Dermis blood vessel endothelial cell (primary cell): ENCODE results near the gene NME3. TPM values are rescaled to one million over a fixed set of nuclear protein-coding genes. Genes with fewer than 3 reads are reported as not detected.

Experiments
- DNase-seq: peaks from one replicate; pipeline ENCODE4 v3.0.0; 2010
- total RNA-seq: library from RNA; depleted of rRNA; stranded (reverse); fragments of >200 nt; gene quantifications from 2 replicates; pipeline ENCODE4 v1.2.3, GENCODE V29; 2014

The NME3 gene
- total RNA-seq, 1 donor from 2014 or later, result 87.3 TPM

- no peak for DNase-seq
Measured at GRCh38 chr16:1768061-1768766, 3.1 kb downstream of the NME3 start.

- DNase-seq, result no peak
Measured at GRCh38 chr16:1767116-1767994, 4.0 kb downstream of the NME3 start.

DNA sequence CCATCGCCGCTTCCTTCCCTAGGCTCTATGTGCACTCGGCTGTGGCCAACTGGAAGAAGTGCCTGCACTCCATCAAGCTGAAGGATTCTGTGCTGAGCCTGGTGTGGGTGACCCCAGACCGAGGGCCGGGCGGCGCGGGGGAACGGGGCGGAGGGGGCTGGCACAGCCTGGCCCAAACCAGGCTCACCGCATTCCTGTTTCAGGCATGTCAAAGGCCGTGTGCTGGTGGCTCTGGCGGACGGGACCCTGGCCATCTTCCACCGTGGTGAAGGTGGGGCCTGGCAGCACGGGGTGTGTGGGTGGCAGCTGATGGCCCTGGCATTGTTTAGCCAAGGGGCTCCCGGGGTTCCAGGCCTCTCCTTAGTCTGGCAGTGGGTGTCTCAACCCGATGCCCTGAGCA lies 4.6 kb downstream of the NME3 start:
- DNase-seq, result no peak

DNA sequence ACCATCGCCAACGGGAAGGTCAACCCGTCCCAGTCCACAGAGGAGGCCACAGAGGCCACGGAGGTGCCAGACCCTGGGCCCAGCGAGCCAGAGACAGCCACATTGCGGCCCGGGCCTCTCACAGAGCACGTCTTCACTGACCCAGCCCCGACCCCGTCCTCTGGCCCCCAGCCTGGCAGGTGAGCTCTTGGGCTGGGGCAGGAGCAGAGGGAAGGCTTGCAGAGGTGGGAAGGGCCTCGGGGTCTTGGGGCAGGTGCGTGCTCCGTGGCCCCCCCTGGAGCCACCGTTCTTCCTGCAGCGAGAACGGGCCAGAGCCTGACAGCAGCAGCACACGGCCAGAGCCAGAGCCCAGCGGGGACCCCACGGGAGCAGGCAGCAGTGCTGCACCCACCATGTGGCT lies 5.1 kb downstream of the NME3 start:
- no peak for DNase-seq

GRCh38 chr16:1765826-1766225 lies 5.5 kb downstream of the NME3 start:
- no peak for DNase-seq

DNA sequence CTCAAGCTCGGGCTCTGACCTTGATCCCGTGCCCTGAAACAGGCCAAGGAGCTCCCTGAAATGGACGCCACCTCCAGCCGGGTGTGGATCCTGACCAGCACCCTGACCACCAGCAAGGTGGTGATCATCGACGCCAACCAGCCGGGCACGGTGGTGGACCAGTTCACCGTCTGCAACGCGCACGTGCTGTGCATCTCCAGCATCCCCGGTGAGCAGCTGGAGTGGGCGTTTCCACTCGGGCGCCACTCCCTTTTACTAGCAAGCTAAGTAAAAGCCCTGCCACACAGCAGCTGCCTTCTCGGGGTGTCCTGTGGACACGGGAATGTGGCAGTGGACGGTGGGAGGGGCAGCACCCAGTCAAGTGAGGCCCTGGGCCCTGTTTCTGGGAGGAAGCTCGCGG lies 6.4 kb downstream of the NME3 start:
- no peak for DNase-seq

- peak; percentile 52 for DNase-seq
Measured at GRCh38 chr16:1763521-1764511, 7.5 kb downstream of the NME3 start.

- DNase-seq, result no peak
Measured at GRCh38 chr16:1762879-1763520, 8.3 kb downstream of the NME3 start.

GRCh38 chr16:1762196-1762878 lies 9.0 kb downstream of the NME3 start:
- DNase-seq, result no peak

DNA sequence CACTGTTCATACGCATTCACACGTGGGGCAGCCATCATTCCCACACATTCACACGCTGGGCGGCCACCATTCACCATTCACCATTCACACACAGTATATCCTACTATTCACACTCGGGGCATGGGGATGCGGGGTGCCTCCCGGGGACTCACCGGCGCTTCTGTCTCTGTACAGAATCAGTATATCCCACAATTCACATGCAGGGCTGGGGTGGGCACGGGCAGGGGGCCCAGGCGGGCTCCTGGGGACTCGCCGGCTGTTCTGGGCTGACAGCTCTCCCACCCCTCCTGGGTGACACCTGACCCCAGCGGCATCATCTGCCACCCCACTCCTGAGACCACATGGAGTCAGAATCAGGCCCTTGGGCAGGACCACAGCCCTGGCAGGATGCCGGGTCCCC lies 9.6 kb downstream of the NME3 start:
- no peak for DNase-seq

DNA sequence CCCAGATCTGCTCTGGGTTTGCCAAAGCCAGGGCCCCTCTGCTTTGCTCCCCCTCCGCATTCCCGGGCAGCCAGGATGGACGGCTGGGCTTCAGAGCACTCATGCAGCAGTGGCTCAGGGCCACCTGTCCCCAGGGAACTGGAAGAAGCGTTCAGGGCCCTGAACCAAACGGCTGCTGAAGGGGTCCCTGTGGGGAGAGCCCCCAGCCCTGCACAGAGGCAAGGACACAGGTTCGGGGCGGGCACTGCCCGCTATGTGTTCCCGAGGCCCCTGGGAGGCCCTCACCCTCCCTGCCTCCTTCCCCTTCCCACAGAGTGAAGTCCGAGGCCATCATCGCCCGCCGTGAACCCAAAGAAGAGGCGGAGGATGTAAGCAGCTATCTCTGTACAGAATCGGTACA lies 10.4 kb downstream of the NME3 start:
- DNase-seq, result no peak

GRCh38 chr16:1759511-1759910 lies 11.8 kb downstream of the NME3 start:
- DNase-seq, result no peak

- DNase-seq, result no peak
Measured at GRCh38 chr16:1758923-1759322, 12.4 kb downstream of the NME3 start.

DNA sequence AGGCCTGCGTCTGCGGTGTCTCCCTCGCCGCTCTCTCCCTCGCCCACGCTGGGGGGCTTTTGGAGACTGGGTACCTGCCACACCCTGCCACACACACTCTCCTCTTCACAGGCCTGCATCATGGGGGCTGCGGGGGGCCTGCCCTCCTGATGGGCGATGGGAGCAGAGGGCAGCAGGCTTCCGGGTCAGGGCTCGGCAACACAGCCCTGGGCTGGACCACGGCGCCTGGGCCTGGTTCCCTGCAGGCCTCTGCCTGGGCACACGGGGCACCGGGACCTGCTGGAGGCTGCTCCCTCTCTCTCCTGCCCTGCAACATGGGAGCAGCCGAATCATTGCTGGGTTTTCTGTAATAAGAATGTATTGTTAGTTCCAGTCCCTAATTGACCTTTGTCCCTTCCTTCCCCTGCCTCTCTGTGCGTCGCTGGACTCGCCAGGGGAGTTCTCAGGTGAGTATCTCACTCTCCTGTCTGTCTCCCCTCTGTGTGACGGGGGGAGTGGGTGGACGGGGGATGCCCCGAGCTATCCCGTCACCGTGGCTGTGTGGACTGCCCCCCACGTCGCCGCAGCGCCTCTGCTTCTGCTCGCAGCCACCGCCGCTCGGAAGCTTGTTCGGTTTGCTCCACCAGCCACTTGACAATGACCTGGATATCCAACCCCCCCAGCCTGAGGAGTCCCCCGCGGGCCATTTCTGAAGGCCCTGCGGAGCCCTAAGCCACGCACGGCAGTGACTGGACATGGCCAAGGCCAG lies 13.5 kb downstream of the NME3 start:
- DNase-seq, result no peak

DNA sequence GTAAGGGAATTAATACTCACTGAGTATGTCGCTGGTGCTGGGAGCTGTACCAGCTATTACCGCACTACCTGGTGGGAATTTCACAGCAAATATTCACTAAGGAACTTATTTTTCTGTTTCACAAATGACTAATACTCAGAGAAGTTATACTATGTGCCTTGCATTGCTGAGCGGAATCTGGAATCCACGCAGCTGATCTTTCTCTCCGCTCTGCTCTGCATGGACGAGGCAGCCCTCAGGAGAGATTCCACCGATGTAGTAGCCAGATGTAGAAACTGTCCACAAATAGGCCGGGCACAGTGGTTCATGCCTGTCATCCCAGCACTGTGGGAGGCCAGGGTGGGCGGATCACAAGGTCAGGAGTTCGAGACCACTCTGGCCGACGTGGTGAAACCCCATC lies 17.1 kb downstream of the NME3 start:
- DNase-seq, result no peak

GRCh38 chr16:1752853-1753252 lies 18.5 kb downstream of the NME3 start:
- no peak for DNase-seq

DNA sequence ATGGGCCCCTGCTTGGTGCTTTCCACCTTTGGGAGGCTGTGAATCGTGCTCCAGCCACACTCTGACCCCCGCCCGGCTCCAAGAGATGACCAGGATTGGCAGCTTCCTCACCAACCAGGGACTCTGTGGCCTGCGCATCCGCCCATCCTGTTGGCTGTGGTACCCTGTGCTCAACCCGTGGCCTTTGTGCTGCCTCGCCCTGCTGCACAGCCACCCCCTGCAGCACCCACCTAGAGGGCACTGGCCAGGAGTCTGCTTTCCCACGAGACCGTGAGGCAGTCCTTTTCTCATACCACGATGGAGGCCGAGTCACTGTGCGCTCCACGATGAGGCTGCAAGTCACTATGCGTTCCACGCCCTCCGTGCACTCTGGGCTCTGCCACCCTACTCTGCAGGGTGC lies 19.4 kb downstream of the NME3 start:
- no peak for DNase-seq

GRCh38 chr16:1749152-1750117 lies 21.9 kb downstream of the NME3 start:
- no peak for DNase-seq

DNA sequence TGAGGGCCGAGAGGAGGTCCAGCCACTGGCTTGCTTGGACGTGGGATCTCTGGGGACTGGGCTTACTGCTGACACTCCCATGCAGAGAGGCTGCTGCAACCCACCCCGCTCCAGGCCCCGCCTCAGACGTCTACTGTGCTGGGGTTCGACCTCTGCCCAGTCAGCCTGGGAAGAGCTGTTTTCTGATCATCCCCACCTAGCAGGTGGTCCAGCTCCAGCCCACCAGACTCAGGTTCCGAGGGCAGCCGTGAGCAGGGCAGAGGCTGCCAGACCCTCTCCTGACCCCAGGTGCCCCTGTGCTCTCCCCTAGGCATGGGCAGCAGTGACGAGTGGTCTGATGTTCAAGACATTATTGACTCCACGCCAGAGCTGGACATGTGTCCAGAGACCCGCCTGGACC lies 23.4 kb downstream of the NME3 start:
- no peak for DNase-seq

DNA sequence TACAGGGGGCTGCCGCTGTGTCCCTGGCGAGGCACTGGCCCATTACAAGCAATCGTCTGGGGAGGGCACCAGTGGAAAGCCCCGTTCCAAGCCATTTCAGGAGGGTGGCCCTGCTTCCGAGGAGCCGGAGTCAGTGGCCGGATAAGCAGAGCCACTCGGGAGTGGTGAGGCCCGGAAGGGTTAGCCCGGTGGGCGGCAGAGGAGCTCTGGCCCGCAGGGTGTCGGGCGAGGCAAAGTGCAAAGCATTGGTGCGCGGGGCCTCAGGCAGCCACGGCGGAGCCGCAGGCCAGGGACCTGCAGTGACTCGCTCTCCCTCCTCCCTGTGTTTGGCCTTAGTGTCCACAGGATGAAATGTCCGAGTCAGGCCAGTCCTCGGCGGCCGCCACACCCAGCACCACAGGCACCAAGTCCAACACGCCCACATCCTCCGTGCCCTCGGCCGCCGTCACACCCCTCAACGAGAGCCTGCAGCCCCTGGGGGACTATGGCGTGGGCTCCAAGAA lies 24.6 kb downstream of the NME3 start:
- DNase-seq, result no peak
